GM06990 (cell line): Measurements from ENCODE around the gene SLC7A1.

Experiments
- DNase-seq: peaks from one replicate; pipeline ENCODE4 v3.0.0-alpha.2; 2011; ENCODE audit not compliant: insufficient read length; ENCODE audit errors: extremely low read depth
- H3K27me3 ChIP-seq: replicated peaks from 2 replicates; pipeline ENCODE4 v1.6.0; 2011; ENCODE audit warnings: low read length; ENCODE audit not compliant: control insufficient read depth, insufficient read depth
- H3K36me3 ChIP-seq: 2 replicates; pipeline ENCODE4 v1.5.1; 2011; ENCODE audit warnings: low read length; ENCODE audit not compliant: control insufficient read depth, insufficient read depth
- H3K4me3 ChIP-seq: replicated peaks from 2 replicates; pipeline ENCODE4 v1.5.1; 2011; ENCODE audit warnings: low read depth, mild to moderate bottlenecking, control low read depth, low read length
- TF ChIP-seq, protein P1 (sequence below): IDR thresholded peaks from 2 replicates; pipeline ENCODE4 v1.5.1; 2011; ENCODE audit warnings: low read length, control low read depth, mild to moderate bottlenecking, inconsistent platforms; ENCODE audit not compliant: insufficient read depth, poor library complexity, severe bottlenecking

Gene SLC7A1

DNA sequence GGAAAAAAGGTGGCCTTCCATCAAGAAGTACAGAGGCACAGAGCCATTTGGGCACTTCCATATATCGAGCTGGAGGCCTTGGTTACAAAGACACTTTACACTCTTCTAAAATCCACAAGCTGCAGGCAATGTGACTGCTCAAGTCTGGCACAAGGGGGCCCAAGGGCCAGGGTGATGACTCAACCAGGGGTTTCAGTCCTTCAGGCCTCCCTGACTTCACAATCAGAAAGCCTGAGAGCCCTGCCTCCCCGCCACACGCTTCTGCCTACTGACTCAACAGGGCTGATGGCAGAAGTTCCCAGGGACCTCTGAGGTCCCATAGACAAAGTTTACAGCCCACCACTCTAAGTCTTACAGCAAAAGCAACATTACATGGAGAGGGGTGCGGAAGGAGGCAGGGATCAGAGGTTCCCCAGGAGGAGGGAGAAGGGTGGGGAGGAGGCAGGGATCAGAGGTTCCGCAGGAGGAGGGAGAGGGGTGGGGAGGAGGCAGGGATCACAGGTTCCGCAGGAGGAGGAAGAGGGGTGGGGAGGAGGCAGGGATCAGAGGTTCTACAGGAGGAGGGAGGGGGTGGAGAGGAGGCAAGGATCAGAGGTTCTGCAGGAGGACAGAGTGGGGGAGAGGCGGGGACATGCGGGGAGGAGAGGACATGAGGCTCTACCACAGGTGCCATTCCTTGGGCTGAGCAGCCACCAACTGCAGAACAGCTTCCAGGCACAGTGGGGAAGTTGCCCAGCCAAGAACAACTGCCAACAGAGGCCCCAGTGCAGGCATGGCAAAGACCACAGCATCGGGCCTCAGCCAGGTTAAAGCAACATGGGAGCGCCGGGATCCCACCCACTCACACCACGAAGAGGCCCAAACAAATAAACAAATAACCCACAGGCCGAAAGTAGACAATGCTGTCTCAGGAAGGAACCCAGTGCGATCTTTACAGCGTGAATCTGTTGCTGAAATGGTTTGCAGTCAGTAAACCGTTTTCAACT is 52.0 kb downstream of the SLC7A1 start:
- peak; percentile 51 for DNase-seq
- H3K27me3 ChIP-seq: no peaks in the 10 kb centered on the region
- H3K4me3 ChIP-seq: no peak overlapping the region
- TF ChIP-seq, protein P1, sequence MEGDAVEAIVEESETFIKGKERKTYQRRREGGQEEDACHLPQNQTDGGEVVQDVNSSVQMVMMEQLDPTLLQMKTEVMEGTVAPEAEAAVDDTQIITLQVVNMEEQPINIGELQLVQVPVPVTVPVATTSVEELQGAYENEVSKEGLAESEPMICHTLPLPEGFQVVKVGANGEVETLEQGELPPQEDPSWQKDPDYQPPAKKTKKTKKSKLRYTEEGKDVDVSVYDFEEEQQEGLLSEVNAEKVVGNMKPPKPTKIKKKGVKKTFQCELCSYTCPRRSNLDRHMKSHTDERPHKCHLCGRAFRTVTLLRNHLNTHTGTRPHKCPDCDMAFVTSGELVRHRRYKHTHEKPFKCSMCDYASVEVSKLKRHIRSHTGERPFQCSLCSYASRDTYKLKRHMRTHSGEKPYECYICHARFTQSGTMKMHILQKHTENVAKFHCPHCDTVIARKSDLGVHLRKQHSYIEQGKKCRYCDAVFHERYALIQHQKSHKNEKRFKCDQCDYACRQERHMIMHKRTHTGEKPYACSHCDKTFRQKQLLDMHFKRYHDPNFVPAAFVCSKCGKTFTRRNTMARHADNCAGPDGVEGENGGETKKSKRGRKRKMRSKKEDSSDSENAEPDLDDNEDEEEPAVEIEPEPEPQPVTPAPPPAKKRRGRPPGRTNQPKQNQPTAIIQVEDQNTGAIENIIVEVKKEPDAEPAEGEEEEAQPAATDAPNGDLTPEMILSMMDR: peak; percentile 67
- H3K36me3 ChIP-seq: peaks cover 1% of the 10 kb centered on the region; the same call in 1 of the 2 replicates

DNA sequence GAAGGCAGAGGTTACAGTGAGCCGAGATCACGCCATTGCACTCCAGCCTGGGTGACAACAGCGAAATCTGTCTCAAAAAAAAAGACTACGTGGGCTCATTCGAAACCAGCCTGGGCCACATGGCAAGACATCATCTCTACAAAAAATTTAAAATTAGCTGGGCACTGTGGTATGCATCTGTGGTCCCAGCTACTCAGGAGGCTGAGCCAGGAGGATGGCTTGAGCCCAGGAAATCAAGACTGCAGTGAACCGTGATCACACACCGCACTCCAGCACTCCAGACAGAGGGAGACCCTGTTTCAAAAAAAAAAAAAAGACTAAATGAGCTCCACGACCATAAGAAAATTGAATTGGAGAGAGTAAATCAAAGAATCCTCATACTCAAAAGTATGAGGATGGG is 53.1 kb downstream of the SLC7A1 start:
- TF ChIP-seq, protein P1: no peak
- H3K27me3 ChIP-seq: no peaks in the 10 kb centered on the region
- no peak overlapping the region for H3K4me3 ChIP-seq
- DNase-seq: no peak
- peaks cover 1% of the 10 kb centered on the region; the same call in 1 of the 2 replicates for H3K36me3 ChIP-seq

DNA sequence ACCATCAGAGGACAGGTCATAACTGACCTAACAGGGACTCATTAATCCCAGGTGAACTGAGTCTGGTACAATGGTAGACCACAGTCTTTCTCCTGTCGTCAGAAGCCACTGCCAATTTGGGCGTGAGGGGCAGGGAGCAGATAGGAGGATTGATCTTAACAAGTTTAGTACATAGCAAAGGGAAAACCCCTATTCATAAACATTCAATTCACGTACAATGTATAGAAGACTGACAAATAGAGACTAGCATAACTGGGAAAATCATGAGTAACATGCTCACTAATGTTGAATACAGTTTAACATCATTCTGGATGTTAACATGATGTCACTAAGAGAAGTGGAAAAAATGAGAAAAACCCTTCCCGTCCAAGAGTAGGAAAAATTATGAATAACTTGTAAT is 54.1 kb downstream of the SLC7A1 start:
- TF ChIP-seq, protein P1: no peak
- Histone ChIP-seq H3K27me3 (no peaks in the 10 kb centered on the region), H3K4me3 (no peak overlapping the region), H3K36me3 (peaks cover 1% of the 10 kb centered on the region; the same call in 1 of the 2 replicates)
- DNase-seq: no peak

DNA sequence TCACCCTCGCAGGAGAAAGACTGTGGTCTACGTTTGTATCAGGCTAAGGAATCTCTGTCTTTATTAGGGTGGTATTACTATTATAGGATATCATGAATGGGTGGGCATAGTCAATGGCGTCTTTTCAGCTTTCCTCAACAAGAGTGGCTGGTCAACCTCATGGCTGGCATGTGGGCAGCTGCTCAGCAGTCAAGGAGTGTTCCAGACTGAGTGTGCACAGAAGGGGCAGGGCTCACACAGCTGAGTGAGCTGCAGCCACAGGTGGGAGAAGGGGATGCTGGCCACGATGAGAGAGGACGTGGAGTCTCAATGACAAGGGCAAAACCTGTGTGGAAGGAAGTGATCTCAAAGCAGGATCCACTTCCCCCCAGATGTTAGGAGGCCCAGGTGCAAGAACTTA is 54.7 kb downstream of the SLC7A1 start:
- no peak overlapping the region for H3K4me3 ChIP-seq
- TF ChIP-seq, protein P1: no peak
- H3K27me3 ChIP-seq: no peaks in the 10 kb centered on the region
- no peak for DNase-seq
- H3K36me3 ChIP-seq: peaks cover 3% of the 10 kb centered on the region

- Histone ChIP-seq H3K36me3 (peaks cover 5% of the 10 kb centered on the region), H3K27me3 (no peaks in the 10 kb centered on the region), H3K4me3 (no peak overlapping the region)
- DNase-seq: no peak
- TF ChIP-seq, protein P1: no peak
Measured at GRCh38 chr13:29540334-29540733, 55.2 kb downstream of the SLC7A1 start.
